ENCODE data around the gene VPS4B. TPM values are rescaled to one million over a fixed set of nuclear protein-coding genes. Genes with fewer than 3 reads are reported as not detected.

VPS4B gene
- total RNA-seq, 2 donors from 2014 or later, result 123 to 163 TPM

GRCh38 chr18:63439334-63439733, 17.1 kb upstream of the VPS4B start:
- intact Hi-C loops (cut with DNase I, micrococcal nuclease), result loop anchor here in 1 of 2 donors (10.0 kb wide), 1 partner anchor 325 kb away; no protein-coding TSS in a partner anchor
- DNase-seq (peak in 1 of 2 donors; percentile 31), ATAC-seq (peak; percentile 65)

GRCh38 chr18:63438181-63438580, 15.9 kb upstream of the VPS4B start:
- DNase-seq, result no peak
- intact Hi-C loops (cut with DNase I, micrococcal nuclease), result loop anchor here in 1 of 2 donors (10.0 kb wide), 1 partner anchor 323 kb away; no protein-coding TSS in a partner anchor
- no peak for ATAC-seq

GRCh38 chr18:63433334-63433866, 11.1 kb upstream of the VPS4B start:
- intact Hi-C loops (cut with DNase I, micrococcal nuclease), result loop anchor here in 1 of 2 donors (10.0 kb wide), 1 partner anchor 319 kb away; no protein-coding TSS in a partner anchor
- ATAC-seq (no peak), DNase-seq (no peak)

GRCh38 chr18:63431180-63431579, 8.9 kb upstream of the VPS4B start:
- no peak for ATAC-seq

GRCh38 chr18:63430526-63430925, 8.2 kb upstream of the VPS4B start:
- DNase-seq (no peak), ATAC-seq (no peak)
- intact Hi-C loops (cut with DNase I, micrococcal nuclease), result loop anchor here in 1 of 2 donors (10.0 kb wide), 1 partner anchor 316 kb away; no protein-coding TSS in a partner anchor

More at GRCh38 chr18:63431180-63431579, 8.9 kb upstream of the VPS4B start:
- no peak for DNase-seq
- intact Hi-C loops (cut with DNase I, micrococcal nuclease), result loop anchor here in 1 of 2 donors (10.0 kb wide), 1 partner anchor 316 kb away; no protein-coding TSS in a partner anchor

- DNase-seq (no peak), ATAC-seq (peak; percentile 82)
- intact Hi-C loops (cut with DNase I, micrococcal nuclease), result no loop called here
These were observed 5.3 kb upstream of the VPS4B start for GRCh38 chr18:63427558-63427957.

- intact Hi-C loops (cut with DNase I, micrococcal nuclease), result no loop called here
These were observed 608 bp upstream of the VPS4B start for GRCh38 chr18:63422864-63423304.

GRCh38 chr18:63421514-63421913, 762 bp downstream of the VPS4B start:
- intact Hi-C loops (cut with DNase I, micrococcal nuclease), result no loop called here
- ATAC-seq (no peak), DNase-seq (no peak)

More at GRCh38 chr18:63422864-63423304, 608 bp upstream of the VPS4B start:
- ATAC-seq (peak; percentile 27), DNase-seq (no peak)

GRCh38 chr18:63412953-63413352, 9.3 kb downstream of the VPS4B start:
- DNase-seq, result no peak
- ATAC-seq, result peak; percentile 54
- intact Hi-C loops (cut with DNase I, micrococcal nuclease), result no loop called here

- peak; percentile 90 for ATAC-seq
- DNase-seq, result no peak
- intact Hi-C loops (cut with DNase I, micrococcal nuclease), result no loop called here
These were observed 11.5 kb downstream of the VPS4B start for GRCh38 chr18:63410792-63411191.

GRCh38 chr18:63409301-63409700, 13.0 kb downstream of the VPS4B start:
- DNase-seq (no peak), ATAC-seq (no peak)
- intact Hi-C loops (cut with DNase I, micrococcal nuclease), result no loop called here

- peak; percentile 70 for ATAC-seq
- intact Hi-C loops (cut with DNase I, micrococcal nuclease), result no loop called here
- DNase-seq, result no peak
These were observed 14.5 kb downstream of the VPS4B start for GRCh38 chr18:63407734-63408133.

GRCh38 chr18:63405986-63406385, 16.3 kb downstream of the VPS4B start:
- DNase-seq (no peak), ATAC-seq (no peak)
- intact Hi-C loops (cut with DNase I, micrococcal nuclease), result no loop called here

- peak; percentile 94 for ATAC-seq
- intact Hi-C loops (cut with DNase I, micrococcal nuclease), result no loop called here
- DNase-seq, result no peak
These were observed 19.8 kb downstream of the VPS4B start for GRCh38 chr18:63402246-63403162.

GRCh38 chr18:63399300-63399699, 23.0 kb downstream of the VPS4B start:
- DNase-seq (no peak), ATAC-seq (no peak)
- intact Hi-C loops (cut with DNase I, micrococcal nuclease), result no loop called here

- ATAC-seq (no peak), DNase-seq (no peak)
- intact Hi-C loops (cut with DNase I, micrococcal nuclease), result no loop called here
These were observed 24.9 kb downstream of the VPS4B start for GRCh38 chr18:63397349-63397748.

- no peak for DNase-seq
- intact Hi-C loops (cut with DNase I, micrococcal nuclease), result no loop called here
- no peak for ATAC-seq
These were observed 26.8 kb downstream of the VPS4B start for GRCh38 chr18:63395503-63395902.

- intact Hi-C loops (cut with DNase I, micrococcal nuclease), result no loop called here
- ATAC-seq, result no peak
- DNase-seq, result no peak
These were observed 27.3 kb downstream of the VPS4B start for GRCh38 chr18:63394954-63395353.

- ATAC-seq (no peak), DNase-seq (no peak)
- intact Hi-C loops (cut with DNase I, micrococcal nuclease), result no loop called here
These were observed 34.4 kb downstream of the VPS4B start for GRCh38 chr18:63387861-63388260.

- intact Hi-C loops (cut with DNase I, micrococcal nuclease), result no loop called here
- no peak for ATAC-seq
These were observed 39.4 kb downstream of the VPS4B start for GRCh38 chr18:63382843-63383242.

More at GRCh38 chr18:63382843-63383242, 39.4 kb downstream of the VPS4B start:
- no peak for DNase-seq
